ENCODE measurements around the gene SNRPD3.
A peak's percentile ranks its signal among the peaks of the same experiment; 100 is the strongest.
"Not testable (repeated sequence)": the region's sequence is repeated elsewhere in the genome, so short reads cannot be mapped to it uniquely, and the experiment has no call there.

The SNRPD3 gene

GRCh38 chr22:24555165-24556039, at the start of gene SNRPD3:
SNRPD3 (plus strand) TSS chr22:24555999; CDS start chr22:24557675, 1,676 bp downstream.
- DNase-seq (ENCODE audit: low read depth) = peak; percentile 100

GRCh38 chr22:24506802-24507438, 48.9 kb upstream of the SNRPD3 start:
- no peak for DNase-seq (ENCODE audit: low read depth)

- no peak for DNase-seq (ENCODE audit: low read depth)
Observed at GRCh38 chr22:24507716-24508115, 48.1 kb upstream of the SNRPD3 start.

GRCh38 chr22:24510637-24511625, 44.9 kb upstream of the SNRPD3 start:
- DNase-seq (ENCODE audit: low read depth) = no peak

GRCh38 chr22:24512043-24512442, 43.8 kb upstream of the SNRPD3 start:
- DNase-seq (ENCODE audit: low read depth) = no peak

GRCh38 chr22:24513378-24514240, 42.2 kb upstream of the SNRPD3 start:
- no peak for DNase-seq (ENCODE audit: low read depth)

GRCh38 chr22:24514241-24515026, 41.4 kb upstream of the SNRPD3 start:
- no peak for DNase-seq (ENCODE audit: low read depth)

- DNase-seq (ENCODE audit: low read depth) = no peak
Observed at GRCh38 chr22:24515027-24515338, 40.8 kb upstream of the SNRPD3 start.

GRCh38 chr22:24516301-24516737, 39.5 kb upstream of the SNRPD3 start:
- no peak for DNase-seq (ENCODE audit: low read depth)

- no peak for DNase-seq (ENCODE audit: low read depth)
Observed at GRCh38 chr22:24517446-24517845, 38.4 kb upstream of the SNRPD3 start.

- DNase-seq (ENCODE audit: low read depth) = no peak
Observed at GRCh38 chr22:24518228-24518627, 37.6 kb upstream of the SNRPD3 start.

GRCh38 chr22:24518771-24519485, 36.9 kb upstream of the SNRPD3 start:
- DNase-seq (ENCODE audit: low read depth) = no peak

GRCh38 chr22:24519496-24519895, 36.3 kb upstream of the SNRPD3 start:
- DNase-seq (ENCODE audit: low read depth) = no peak

- no peak for DNase-seq (ENCODE audit: low read depth)
Observed at GRCh38 chr22:24521791-24522245, 34.0 kb upstream of the SNRPD3 start.

GRCh38 chr22:24523873-24524272, 31.9 kb upstream of the SNRPD3 start:
- DNase-seq (ENCODE audit: low read depth) = no peak

- DNase-seq (ENCODE audit: low read depth) = peak; percentile 66
Observed at GRCh38 chr22:24525416-24526037, 30.3 kb upstream of the SNRPD3 start.

- DNase-seq (ENCODE audit: low read depth) = no peak
Observed at GRCh38 chr22:24526191-24526590, 29.6 kb upstream of the SNRPD3 start.

- no peak for DNase-seq (ENCODE audit: low read depth)
Observed at GRCh38 chr22:24529898-24530297, 25.9 kb upstream of the SNRPD3 start.

- not testable (repeated sequence) for DNase-seq (ENCODE audit: low read depth)
Observed at GRCh38 chr22:24530968-24531367, 24.8 kb upstream of the SNRPD3 start.
